Measurements from ENCODE around the gene CTU2. TPM values are rescaled to one million over a fixed set of nuclear protein-coding genes. Genes with fewer than 3 reads are reported as not detected.

CTU2 gene
- total RNA-seq, 2 experiments from 2014 or later = 38.0 to 41.6 TPM

DNA sequence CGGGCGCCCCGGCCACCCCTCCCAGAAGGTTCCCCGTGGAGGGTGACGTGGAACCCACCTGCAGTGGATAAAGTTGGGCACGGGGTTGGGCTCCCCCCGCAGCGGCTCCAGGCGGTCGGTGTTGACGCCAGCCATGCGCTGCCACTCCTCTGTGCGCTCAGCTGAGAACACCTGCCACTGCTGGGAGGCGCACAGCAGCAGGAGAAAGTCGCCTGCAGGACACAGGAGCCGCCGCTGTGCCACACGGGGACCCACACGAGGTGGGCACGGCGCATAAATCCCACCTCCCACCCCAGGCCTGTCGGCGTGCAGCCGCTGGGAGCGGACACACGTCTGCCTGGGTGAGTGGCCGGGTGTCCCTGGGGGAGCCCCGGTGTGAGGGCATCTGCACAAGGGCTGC, 20.7 kb downstream of the CTU2 start:
- CTCF ChIA-PET = no interaction called here
- DNase-seq = no peak
- H3K4me3 Mint-ChIP-seq = no peak overlapping the region
- intact Hi-C loops (cut with micrococcal nuclease) = no loop called here
- no peaks in the 10 kb centered on the region for H3K27me3 Mint-ChIP-seq
- POLR2A ChIA-PET = no interaction called here
- H3K36me3 Mint-ChIP-seq = peaks cover 24% of the 10 kb centered on the region
- H3K4me1 Mint-ChIP-seq (ENCODE audit: low read depth) = no peaks in the 10 kb centered on the region
- H3K9me3 Mint-ChIP-seq = no peaks in the 10 kb centered on the region
- H3K27ac Mint-ChIP-seq = no peak overlapping the region

- intact Hi-C loops (cut with micrococcal nuclease) = no loop called here
- ChIA-PET POLR2A (no interaction called here), CTCF (interaction anchor here (0.7 kb wide), 1 partner anchor 23 kb away, joined by 3 read pairs; no protein-coding TSS in a partner anchor)
- no peaks in the 10 kb centered on the region for H3K9me3 Mint-ChIP-seq
- H3K36me3 Mint-ChIP-seq = peaks cover 21% of the 10 kb centered on the region
- no peaks in the 10 kb centered on the region for H3K4me1 Mint-ChIP-seq (ENCODE audit: low read depth)
- H3K27me3 Mint-ChIP-seq = no peaks in the 10 kb centered on the region
- no peak overlapping the region for H3K4me3 Mint-ChIP-seq
- DNase-seq = no peak
- no peak overlapping the region for H3K27ac Mint-ChIP-seq
Measured at GRCh38 chr16:88727871-88728270, 21.6 kb downstream of the CTU2 start.

- Mint-ChIP-seq H3K4me3 (no peak overlapping the region), H3K9me3 (no peaks in the 10 kb centered on the region), H3K27ac (no peak overlapping the region), H3K27me3 (no peaks in the 10 kb centered on the region), H3K4me1 (ENCODE audit: low read depth) (no peaks in the 10 kb centered on the region), H3K36me3 (peaks cover 20% of the 10 kb centered on the region)
- ChIA-PET CTCF (no interaction called here), POLR2A (no interaction called here)
- DNase-seq = no peak
- intact Hi-C loops (cut with micrococcal nuclease) = no loop called here
Measured at GRCh38 chr16:88730632-88731607, 24.6 kb downstream of the CTU2 start.

DNA sequence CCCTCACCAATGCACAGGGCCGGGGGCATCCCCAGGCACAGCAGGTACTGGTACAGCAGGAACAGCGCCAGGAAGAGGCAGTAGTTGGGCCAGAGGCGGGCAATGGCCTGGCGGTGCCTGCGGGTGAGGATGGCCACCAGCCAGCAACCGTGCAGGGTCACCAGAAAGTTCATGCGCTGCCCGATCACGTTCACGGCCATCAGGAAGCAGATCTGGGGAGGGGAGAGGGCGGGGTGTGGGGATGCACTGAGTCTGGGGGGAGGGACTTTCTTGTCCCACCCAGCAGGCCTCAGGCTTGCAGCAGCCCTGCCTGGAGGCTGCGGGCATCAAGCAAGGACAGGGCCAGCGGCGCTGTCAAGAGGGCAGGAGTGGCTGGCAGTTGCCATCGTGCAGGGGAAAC, 25.4 kb downstream of the CTU2 start:
- Mint-ChIP-seq H3K4me1 (ENCODE audit: low read depth) (no peaks in the 10 kb centered on the region), H3K27me3 (no peaks in the 10 kb centered on the region), H3K27ac (no peak overlapping the region), H3K9me3 (no peaks in the 10 kb centered on the region), H3K4me3 (no peak overlapping the region), H3K36me3 (peaks cover 16% of the 10 kb centered on the region)
- no peak for DNase-seq
- intact Hi-C loops (cut with micrococcal nuclease) = no loop called here
- ChIA-PET POLR2A (no interaction called here), CTCF (no interaction called here)

DNA sequence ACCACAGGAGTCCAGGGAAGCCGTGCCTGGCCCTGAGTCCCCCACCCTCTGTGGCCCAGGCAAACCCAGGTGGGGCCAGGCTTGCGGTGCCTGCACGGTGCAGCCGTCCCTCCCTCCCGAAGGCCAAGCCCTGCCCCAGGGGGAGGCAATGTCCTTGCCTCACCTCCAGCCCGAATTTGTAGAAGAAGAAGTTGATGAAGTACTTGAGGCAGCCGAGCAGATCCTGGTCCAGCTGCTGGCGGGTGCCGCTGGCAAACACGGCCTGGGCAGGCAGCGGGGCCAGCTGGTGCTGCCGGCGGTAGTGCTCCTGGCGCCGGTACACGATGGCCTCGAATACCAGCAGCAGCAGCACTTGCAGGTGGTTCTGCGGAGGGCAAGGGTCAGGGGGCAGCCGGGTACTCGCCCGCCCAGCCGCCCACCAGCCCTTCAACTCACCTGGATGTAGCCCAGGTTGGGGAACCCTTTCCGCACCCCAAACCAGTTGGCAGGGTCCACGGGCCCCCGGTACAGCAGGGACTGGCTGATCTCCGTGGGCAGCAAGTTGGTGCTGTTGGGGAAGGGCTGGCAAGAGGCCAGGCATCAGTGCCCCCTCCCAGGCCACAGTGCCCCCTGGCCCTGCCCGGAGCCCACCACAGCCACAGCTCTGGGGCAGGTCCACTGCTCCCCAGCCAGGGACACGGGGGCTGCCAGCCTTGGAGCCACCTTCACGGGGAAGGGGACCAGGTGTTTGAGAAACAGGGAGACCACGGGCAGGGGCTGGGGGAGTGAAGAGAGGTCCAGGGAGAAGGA, 26.1 kb downstream of the CTU2 start:
- Mint-ChIP-seq H3K27me3 (no peaks in the 10 kb centered on the region), H3K9me3 (no peaks in the 10 kb centered on the region), H3K36me3 (peaks cover 16% of the 10 kb centered on the region), H3K4me3 (no peak overlapping the region), H3K4me1 (ENCODE audit: low read depth) (no peaks in the 10 kb centered on the region), H3K27ac (no peak overlapping the region)
- ChIA-PET POLR2A (no interaction called here), CTCF (no interaction called here)
- no peak for DNase-seq
- intact Hi-C loops (cut with micrococcal nuclease) = no loop called here

DNA sequence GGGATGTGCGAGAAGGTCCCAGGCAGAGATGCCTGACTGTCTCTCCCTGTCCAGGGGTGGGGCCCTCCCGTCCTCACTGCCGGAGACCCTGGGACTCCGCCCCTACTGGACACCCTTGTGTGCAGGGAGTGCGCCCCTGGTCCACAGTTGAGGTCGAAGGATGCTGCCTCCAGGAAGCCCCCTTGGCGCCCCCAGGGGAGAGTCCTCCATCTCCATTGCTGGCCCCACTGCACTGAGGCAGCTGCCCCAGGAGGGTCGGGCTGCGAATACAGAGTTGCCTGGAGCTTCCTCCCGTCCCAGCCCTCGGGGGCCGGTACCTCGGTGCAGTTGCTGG, 26.6 kb downstream of the CTU2 start:
- H3K27me3 Mint-ChIP-seq = no peaks in the 10 kb centered on the region
- intact Hi-C loops (cut with micrococcal nuclease) = no loop called here
- H3K4me3 Mint-ChIP-seq = no peak overlapping the region
- DNase-seq = no peak
- H3K4me1 Mint-ChIP-seq (ENCODE audit: low read depth) = peaks cover 5% of the 10 kb centered on the region
- ChIA-PET POLR2A (no interaction called here), CTCF (no interaction called here)
- no peak overlapping the region for H3K27ac Mint-ChIP-seq
- H3K36me3 Mint-ChIP-seq = peaks cover 12% of the 10 kb centered on the region
- no peaks in the 10 kb centered on the region for H3K9me3 Mint-ChIP-seq

DNA sequence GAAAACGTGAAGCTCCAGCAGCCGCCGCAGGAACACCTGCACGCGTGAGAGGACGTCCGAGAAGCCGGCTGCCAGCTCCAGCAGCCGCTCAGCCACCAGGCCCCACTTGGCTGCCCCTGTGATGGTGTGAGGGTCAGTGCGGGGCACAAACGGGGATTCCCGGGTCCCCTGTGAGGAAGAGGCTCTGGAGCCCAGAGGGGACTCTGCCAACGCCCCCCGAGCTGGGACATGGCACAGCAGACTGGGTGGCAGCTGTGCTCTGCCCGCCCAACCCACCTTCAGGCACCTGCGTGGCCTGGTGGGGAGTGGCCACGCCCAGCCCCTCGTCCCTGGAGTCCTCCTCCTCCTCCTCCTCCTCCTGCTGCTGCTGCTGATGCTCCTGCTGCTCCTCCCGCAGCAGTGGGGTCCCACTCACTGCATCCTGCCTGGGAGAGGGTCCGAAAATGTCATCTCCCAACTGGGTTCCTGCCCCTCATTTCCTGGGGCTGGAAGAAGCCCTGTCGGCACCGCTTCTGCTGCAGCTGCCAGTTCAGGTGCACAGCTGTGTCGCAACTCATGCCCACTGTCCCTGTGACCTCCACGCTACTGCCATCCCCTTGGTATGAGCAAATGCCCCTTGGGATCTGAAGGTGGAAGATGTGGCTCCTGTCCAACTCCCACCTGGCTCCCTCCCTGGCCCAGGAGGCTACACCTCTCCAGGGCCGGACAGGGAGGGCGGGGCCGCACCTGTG, 27.5 kb downstream of the CTU2 start:
- H3K4me3 Mint-ChIP-seq = no peak overlapping the region
- H3K27me3 Mint-ChIP-seq = no peaks in the 10 kb centered on the region
- ChIA-PET CTCF (interaction anchor here (0.7 to 6.0 kb wide), 4 partner anchors 13 to 434 kb away, joined by 3 to 118 read pairs (median 28); partner anchors contain the start of gene PIEZO1), POLR2A (no interaction called here)
- H3K27ac Mint-ChIP-seq = no peak overlapping the region
- intact Hi-C loops (cut with micrococcal nuclease) = no loop called here
- DNase-seq = no peak
- H3K36me3 Mint-ChIP-seq = peaks cover 12% of the 10 kb centered on the region
- H3K4me1 Mint-ChIP-seq (ENCODE audit: low read depth) = peaks cover 8% of the 10 kb centered on the region
- H3K9me3 Mint-ChIP-seq = no peaks in the 10 kb centered on the region

DNA sequence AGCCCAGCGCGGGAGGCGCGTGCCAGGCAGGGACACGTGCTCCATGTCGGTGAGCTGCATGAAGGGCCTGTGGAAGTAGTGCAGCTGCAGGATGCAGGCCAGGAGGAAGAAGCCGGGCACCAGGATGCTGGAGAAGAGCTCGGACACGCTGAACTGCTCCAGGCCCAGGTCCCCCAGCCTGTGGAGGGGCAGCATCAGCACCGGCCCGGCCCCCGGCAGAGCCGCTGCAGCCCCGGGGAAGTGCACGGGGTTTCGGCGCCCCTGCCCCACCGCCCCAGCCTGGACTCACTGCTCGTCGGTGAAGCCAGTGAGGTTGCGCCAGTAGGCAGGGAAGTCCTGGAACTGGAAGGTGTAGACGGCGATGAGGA, 28.0 kb downstream of the CTU2 start:
- POLR2A ChIA-PET = no interaction called here

DNA sequence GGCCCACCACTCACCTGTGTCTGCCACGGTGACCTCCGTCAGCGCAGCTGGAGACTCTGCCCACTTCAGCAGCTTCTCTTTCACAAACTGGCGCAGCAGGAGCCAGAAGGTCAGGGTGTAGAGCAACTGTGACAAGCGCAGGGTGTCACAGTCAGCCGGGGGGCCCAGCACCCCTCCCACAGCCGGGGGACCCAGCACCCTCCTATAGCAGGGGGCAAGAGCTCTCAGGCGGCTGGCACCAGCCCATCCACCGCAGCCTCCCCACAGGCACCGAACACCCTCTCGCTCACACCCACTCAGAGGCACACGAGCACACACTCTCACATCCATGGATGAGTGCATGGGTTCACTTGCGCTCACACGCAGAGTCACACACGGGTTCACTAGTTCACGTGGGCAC, 28.8 kb downstream of the CTU2 start:
- no peaks in the 10 kb centered on the region for H3K27me3 Mint-ChIP-seq
- peaks cover 8% of the 10 kb centered on the region for H3K36me3 Mint-ChIP-seq
- H3K9me3 Mint-ChIP-seq = no peaks in the 10 kb centered on the region
- intact Hi-C loops (cut with micrococcal nuclease) = no loop called here
- CTCF ChIA-PET = interaction anchor here (1.1 to 6.0 kb wide), 5 partner anchors 12 to 123 kb away, joined by 3 to 118 read pairs (median 16); partner anchors contain the start of gene PIEZO1
- H3K27ac Mint-ChIP-seq = no peak overlapping the region
- no peak for DNase-seq
- H3K4me1 Mint-ChIP-seq (ENCODE audit: low read depth) = peaks cover 9% of the 10 kb centered on the region
- H3K4me3 Mint-ChIP-seq = no peak overlapping the region
- POLR2A ChIA-PET = no interaction called here

More for the DNA sequence above, 28.0 kb downstream of the CTU2 start:
- Mint-ChIP-seq H3K4me1 (ENCODE audit: low read depth) (peaks cover 9% of the 10 kb centered on the region), H3K27me3 (no peaks in the 10 kb centered on the region), H3K9me3 (no peaks in the 10 kb centered on the region), H3K36me3 (peaks cover 12% of the 10 kb centered on the region), H3K27ac (no peak overlapping the region), H3K4me3 (no peak overlapping the region)
- intact Hi-C loops (cut with micrococcal nuclease) = no loop called here
- CTCF ChIA-PET = interaction anchor here (4.1 to 6.0 kb wide), 2 partner anchors 13 to 47 kb away, joined by 52 to 118 read pairs; partner anchors contain the start of gene PIEZO1
- DNase-seq = no peak

- Mint-ChIP-seq H3K27ac (no peak overlapping the region), H3K36me3 (peaks cover 8% of the 10 kb centered on the region), H3K4me1 (ENCODE audit: low read depth) (peaks cover 9% of the 10 kb centered on the region), H3K27me3 (no peaks in the 10 kb centered on the region), H3K4me3 (no peak overlapping the region), H3K9me3 (no peaks in the 10 kb centered on the region)
- no peak for DNase-seq
- POLR2A ChIA-PET = interaction anchor here (1.0 kb wide), 1 partner anchor 46 kb away, joined by 3 read pairs; no protein-coding TSS in a partner anchor
- intact Hi-C loops (cut with micrococcal nuclease) = loop anchor here (2.0 kb wide), 1 partner anchor 47 kb away; no protein-coding TSS in a partner anchor
- CTCF ChIA-PET = interaction anchor here (1.1 to 6.0 kb wide), 6 partner anchors 11 to 123 kb away, joined by 3 to 118 read pairs (median 26); partner anchors contain the start of gene PIEZO1
Measured at GRCh38 chr16:88735616-88736015, 29.3 kb downstream of the CTU2 start.

- H3K4me3 Mint-ChIP-seq = no peak overlapping the region
- ChIA-PET CTCF (interaction anchor here (1.1 to 6.0 kb wide), 11 partner anchors 11 to 122 kb away, joined by 3 to 118 read pairs (median 16); partner anchors contain the start of gene PIEZO1), POLR2A (interaction anchor here (1.0 kb wide), 1 partner anchor 45 kb away, joined by 3 read pairs; no protein-coding TSS in a partner anchor)
- H3K27ac Mint-ChIP-seq = no peak overlapping the region
- intact Hi-C loops (cut with micrococcal nuclease) = loop anchor here (2.0 kb wide), 1 partner anchor 47 kb away; no protein-coding TSS in a partner anchor
- no peaks in the 10 kb centered on the region for H3K27me3 Mint-ChIP-seq
- peaks cover 6% of the 10 kb centered on the region for H3K36me3 Mint-ChIP-seq
- H3K4me1 Mint-ChIP-seq (ENCODE audit: low read depth) = peaks cover 9% of the 10 kb centered on the region
- no peaks in the 10 kb centered on the region for H3K9me3 Mint-ChIP-seq
- no peak for DNase-seq
Measured at GRCh38 chr16:88736088-88736487, 29.8 kb downstream of the CTU2 start.
